Mesothelial cell of epicardium (in vitro differentiated cells): ENCODE measurements around the gene ITPRIP. TPM values are rescaled to one million over a fixed set of nuclear protein-coding genes. Genes with fewer than 3 reads are reported as not detected.

Experiments used
- DNase-seq, 2 experiments: peaks; one replicate each; pipeline ENCODE4 v3.0.0; 2021; ENCODE audit warnings: low spot score in 2 of 2; ENCODE audit not compliant: unreplicated experiment in 2 of 2
- H3K27ac Mint-ChIP-seq: 2 replicates; pipeline ENCODE4 v1.8.0; 2021; ENCODE audit warnings: mixed read lengths
- H3K27me3 Mint-ChIP-seq: 2 replicates; pipeline ENCODE4 v1.8.0; 2021; ENCODE audit warnings: low read depth, mixed read lengths
- H3K36me3 Mint-ChIP-seq: 2 replicates; pipeline ENCODE4 v1.8.0; 2021; ENCODE audit warnings: mixed read lengths
- H3K4me1 Mint-ChIP-seq: 2 replicates; pipeline ENCODE4 v1.8.0; 2021; ENCODE audit warnings: mixed read lengths
- H3K4me3 Mint-ChIP-seq: 2 replicates; pipeline ENCODE4 v1.8.0; 2021; ENCODE audit warnings: mild to moderate bottlenecking, moderate library complexity, mixed read lengths
- H3K9me3 Mint-ChIP-seq: 2 replicates; pipeline ENCODE4 v1.8.0; 2021; ENCODE audit warnings: mixed read lengths
- total RNA-seq: library from RNA; stranded (reverse); gene quantifications from 3 replicates; pipeline ENCODE4 v1.2.1, GENCODE V29; 2021
- TF ChIP-seq, protein P1 (sequence below): fragments of 200-600 bp; sonication (generic); IDR thresholded peaks from one replicate; pipeline ENCODE4 v1.5.0; 2021; ENCODE audit warnings: antibody characterized with exemption; ENCODE audit not compliant: unreplicated experiment

ITPRIP gene
- total RNA-seq, 1 donor from 2014 or later: 24.5 TPM

DNA sequence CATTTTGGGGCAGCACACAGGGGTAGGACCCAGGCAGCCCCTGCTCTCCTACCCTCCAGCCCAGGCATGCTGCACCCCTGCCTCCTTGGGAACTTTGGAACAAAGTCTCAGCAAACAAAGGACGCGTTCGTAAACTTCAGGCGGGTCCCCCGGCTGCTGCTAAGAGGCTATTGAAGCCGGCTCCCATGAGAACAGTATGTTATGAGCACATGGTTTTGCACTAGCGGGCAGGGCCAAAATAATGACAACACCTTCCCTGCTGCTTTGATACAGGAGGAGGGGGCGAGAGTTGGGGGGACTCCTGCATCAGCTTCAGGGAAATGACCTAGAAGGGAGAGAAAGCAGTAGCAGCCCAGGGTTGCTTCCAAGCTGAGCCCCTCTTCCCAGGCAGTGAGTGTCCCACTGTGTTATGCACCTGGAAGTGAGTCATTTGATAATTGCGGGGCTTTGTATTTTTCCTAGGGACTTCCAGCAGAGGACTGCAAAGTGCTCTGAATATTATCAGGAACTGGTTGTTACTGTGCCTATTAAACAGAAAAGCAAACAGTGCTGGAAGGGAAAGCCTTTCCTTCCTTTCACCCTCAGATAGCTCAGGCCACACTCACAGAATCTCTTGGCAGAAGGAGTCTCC lies 6.9 kb downstream of the ITPRIP start:
- DNase-seq: no peak
- Mint-ChIP-seq H3K27ac (peak overlapping the region; percentile 93), H3K9me3 (no peaks in the 10 kb centered on the region), H3K27me3 (no peaks in the 10 kb centered on the region), H3K36me3 (no peaks in the 10 kb centered on the region), H3K4me1 (peaks cover 74% of the 10 kb centered on the region), H3K4me3 (no peak overlapping the region)
- TF ChIP-seq, protein P1, sequence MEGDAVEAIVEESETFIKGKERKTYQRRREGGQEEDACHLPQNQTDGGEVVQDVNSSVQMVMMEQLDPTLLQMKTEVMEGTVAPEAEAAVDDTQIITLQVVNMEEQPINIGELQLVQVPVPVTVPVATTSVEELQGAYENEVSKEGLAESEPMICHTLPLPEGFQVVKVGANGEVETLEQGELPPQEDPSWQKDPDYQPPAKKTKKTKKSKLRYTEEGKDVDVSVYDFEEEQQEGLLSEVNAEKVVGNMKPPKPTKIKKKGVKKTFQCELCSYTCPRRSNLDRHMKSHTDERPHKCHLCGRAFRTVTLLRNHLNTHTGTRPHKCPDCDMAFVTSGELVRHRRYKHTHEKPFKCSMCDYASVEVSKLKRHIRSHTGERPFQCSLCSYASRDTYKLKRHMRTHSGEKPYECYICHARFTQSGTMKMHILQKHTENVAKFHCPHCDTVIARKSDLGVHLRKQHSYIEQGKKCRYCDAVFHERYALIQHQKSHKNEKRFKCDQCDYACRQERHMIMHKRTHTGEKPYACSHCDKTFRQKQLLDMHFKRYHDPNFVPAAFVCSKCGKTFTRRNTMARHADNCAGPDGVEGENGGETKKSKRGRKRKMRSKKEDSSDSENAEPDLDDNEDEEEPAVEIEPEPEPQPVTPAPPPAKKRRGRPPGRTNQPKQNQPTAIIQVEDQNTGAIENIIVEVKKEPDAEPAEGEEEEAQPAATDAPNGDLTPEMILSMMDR: no peak

GRCh38 chr10:104330168-104331110 lies 7.8 kb downstream of the ITPRIP start:
- Mint-ChIP-seq H3K27me3 (no peaks in the 10 kb centered on the region), H3K36me3 (no peaks in the 10 kb centered on the region)

GRCh38 chr10:104329735-104330134 lies 8.5 kb downstream of the ITPRIP start:
- TF ChIP-seq, protein P1: no peak
- Mint-ChIP-seq H3K9me3 (no peaks in the 10 kb centered on the region), H3K27me3 (no peaks in the 10 kb centered on the region), H3K4me3 (no peak overlapping the region), H3K36me3 (peaks cover 3% of the 10 kb centered on the region), H3K27ac (peak overlapping the region; percentile 93), H3K4me1 (peaks cover 74% of the 10 kb centered on the region)
- no peak for DNase-seq

More at GRCh38 chr10:104330168-104331110, 7.8 kb downstream of the ITPRIP start:
- no peak overlapping the region for H3K4me3 Mint-ChIP-seq
- TF ChIP-seq, protein P1: no peak
- no peak for DNase-seq
- H3K4me1 Mint-ChIP-seq: peaks cover 74% of the 10 kb centered on the region
- peak overlapping the region; percentile 93 for H3K27ac Mint-ChIP-seq
- no peaks in the 10 kb centered on the region for H3K9me3 Mint-ChIP-seq

DNA sequence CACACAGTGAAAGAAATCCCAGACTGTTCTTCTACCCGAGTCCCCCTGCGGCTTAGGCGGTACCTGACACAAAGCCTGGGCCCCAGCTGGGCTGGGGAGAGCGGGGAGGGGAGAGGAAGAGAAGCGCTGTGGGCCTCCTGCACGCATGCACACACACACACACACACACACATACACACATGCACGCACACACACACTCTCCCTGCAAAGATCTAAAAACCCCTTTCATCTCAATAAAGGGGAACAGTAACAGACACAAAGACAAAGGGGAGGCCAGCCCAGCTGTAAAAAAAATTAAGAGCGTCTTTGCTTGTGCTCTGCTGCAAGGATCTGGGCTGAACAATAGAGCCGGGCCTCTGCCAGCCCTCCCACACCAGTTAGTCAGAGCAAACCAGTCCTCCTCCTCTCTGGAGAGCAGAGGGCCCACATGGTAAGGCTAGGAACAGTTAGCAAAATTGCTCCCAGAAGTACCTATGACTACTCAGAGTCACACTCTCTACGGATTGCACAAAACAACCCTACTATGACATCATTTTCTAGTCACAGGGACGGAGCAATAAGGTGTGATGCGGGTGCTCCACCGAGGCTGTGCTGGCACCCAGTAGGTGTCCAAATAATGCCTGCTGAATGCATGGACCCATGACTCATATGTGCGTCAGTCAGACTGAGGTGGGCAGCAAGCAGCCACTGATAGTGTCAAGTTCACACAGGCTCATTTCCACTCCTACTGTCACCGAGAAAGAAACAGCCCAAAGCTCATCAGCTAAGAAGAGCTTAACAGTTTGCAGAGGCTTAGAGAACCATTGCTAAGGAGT lies 9.2 kb downstream of the ITPRIP start:
- no peaks in the 10 kb centered on the region for H3K27me3 Mint-ChIP-seq

GRCh38 chr10:104328646-104328895 lies 9.7 kb downstream of the ITPRIP start:
- DNase-seq: no peak
- no peaks in the 10 kb centered on the region for H3K9me3 Mint-ChIP-seq
- no peaks in the 10 kb centered on the region for H3K27me3 Mint-ChIP-seq
- H3K4me3 Mint-ChIP-seq: peak overlapping the region; percentile 63
- H3K4me1 Mint-ChIP-seq: peaks cover 73% of the 10 kb centered on the region
- TF ChIP-seq, protein P1: no peak
- H3K36me3 Mint-ChIP-seq: peaks cover 3% of the 10 kb centered on the region
- H3K27ac Mint-ChIP-seq: peak overlapping the region; percentile 93

More for the DNA sequence above, 9.2 kb downstream of the ITPRIP start:
- TF ChIP-seq, protein P1: no peak
- H3K36me3 Mint-ChIP-seq: peaks cover 3% of the 10 kb centered on the region
- peak overlapping the region; percentile 63 for H3K4me3 Mint-ChIP-seq
- peak in 1 of 2 experiments; percentile 50 for DNase-seq
- H3K9me3 Mint-ChIP-seq: no peaks in the 10 kb centered on the region
- peaks cover 74% of the 10 kb centered on the region for H3K4me1 Mint-ChIP-seq
- H3K27ac Mint-ChIP-seq: peak overlapping the region; percentile 93
